Measurements from ENCODE around the gene EDARADD. TPM values are rescaled to one million over a fixed set of nuclear protein-coding genes. Genes with fewer than 3 reads are reported as not detected.
A peak's percentile ranks its signal among the peaks of the same experiment; 100 is the strongest.

The EDARADD gene
- total and polyA plus RNA-seq, 10 donors = 0.22 to 7.4 (median 2.1) TPM

DNA sequence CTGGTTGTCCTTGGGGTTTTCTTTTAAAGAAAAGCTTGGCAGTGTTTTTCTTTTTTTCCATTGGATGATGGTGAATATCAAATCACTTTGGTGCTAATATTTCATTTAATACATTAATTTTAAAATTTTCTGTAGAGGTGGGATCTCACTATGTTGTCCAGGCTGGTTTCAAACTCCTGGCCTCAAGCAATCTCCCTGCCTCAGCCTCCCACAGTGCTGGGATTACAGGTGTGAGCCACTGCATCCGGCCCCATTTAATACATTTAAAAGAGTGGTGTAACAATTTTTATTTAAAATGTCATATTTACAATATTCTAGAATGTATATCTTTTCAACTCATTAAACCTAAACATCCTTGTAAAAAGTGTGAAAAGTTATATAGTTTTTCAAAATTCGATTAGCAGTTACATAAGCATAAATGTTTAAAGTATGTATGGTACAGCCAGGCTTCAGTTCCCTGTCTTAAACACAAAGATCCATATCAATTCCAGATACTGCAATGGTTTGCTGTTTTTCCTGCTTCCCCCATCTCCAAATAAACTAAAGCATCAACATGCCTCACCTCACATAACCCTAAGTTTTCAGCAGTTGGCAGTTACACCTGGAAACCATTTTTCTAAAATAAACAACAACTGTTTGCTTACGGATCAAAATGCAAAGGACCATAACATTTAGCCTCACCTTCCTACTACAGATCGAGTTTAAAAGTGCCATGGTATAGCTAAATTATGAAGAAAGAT is 120.8 kb downstream of the EDARADD start:
- Histone ChIP-seq H3K4me3 (no peak overlapping the region), H3K9me3 (no peaks in the 10 kb centered on the region), H3K27me3 (replicated peaks in 1 of 7) (no peaks in the 10 kb centered on the region), H3K36me3 (no peaks in the 10 kb centered on the region), H3K4me1 (peaks cover 0 to 13% (median 3%) of the 10 kb centered on the region in 6 donors), H3K27ac (peak overlapping the region in 1 of 8 donors; percentile 22)
- TF ChIP-seq POLR2A (IDR thresholded peaks at IDR 0.05) = no peak
- no peak for TF ChIP-seq CTCF (IDR thresholded peaks at IDR 0.05 in 8 of 11, conservative IDR thresholded peaks at IDR 0.05 in 3 of 11)
- no peak for TF ChIP-seq POLR2AphosphoS5 (IDR thresholded peaks at IDR 0.05)
- no peak for DNase-seq
- WGBS, 5 donors = 88 to 93% (median 89%) methylated on average over 4 of the region's 4 CpGs
- intact Hi-C loops (cut with DNase I; ENCODE audit: low total_unique reads) = no loop called here

GRCh38 chr1:236515443-236515958 is 121.4 kb downstream of the EDARADD start:
- H3K4me3 ChIP-seq = no peak overlapping the region
- intact Hi-C loops (cut with DNase I; ENCODE audit: low total_unique reads) = no loop called here
- 50 to 81% (median 70%) methylated on average over 4 of the region's 4 CpGs for WGBS, 5 donors
- peaks cover 0 to 13% (median 1%) of the 10 kb centered on the region in 6 donors for H3K4me1 ChIP-seq
- TF ChIP-seq POLR2A (IDR thresholded peaks at IDR 0.05) = no peak
- no peak for TF ChIP-seq POLR2AphosphoS5 (IDR thresholded peaks at IDR 0.05)
- TF ChIP-seq CTCF (IDR thresholded peaks at IDR 0.05 in 8 of 11, conservative IDR thresholded peaks at IDR 0.05 in 3 of 11) = no peak
- H3K9me3 ChIP-seq = no peaks in the 10 kb centered on the region
- H3K27ac ChIP-seq = peak overlapping the region in 3 of 8 donors; percentile 3 to 26 (median 22)
- DNase-seq = no peak
- H3K27me3 ChIP-seq (replicated peaks in 1 of 7) = no peaks in the 10 kb centered on the region
- no peaks in the 10 kb centered on the region for H3K36me3 ChIP-seq

GRCh38 chr1:236516929-236517704 is 123.0 kb downstream of the EDARADD start:
- no peak overlapping the region for H3K4me3 ChIP-seq
- no peaks in the 10 kb centered on the region for H3K27me3 ChIP-seq (replicated peaks in 1 of 7)
- intact Hi-C loops (cut with DNase I; ENCODE audit: low total_unique reads) = no loop called here
- no peaks in the 10 kb centered on the region for H3K36me3 ChIP-seq
- peak overlapping the region in 2 of 8 donors; percentile 35 to 49 for H3K27ac ChIP-seq
- H3K4me1 ChIP-seq = peaks cover 0 to 13% (median 3%) of the 10 kb centered on the region in 6 donors
- H3K9me3 ChIP-seq = no peaks in the 10 kb centered on the region
- no peak for TF ChIP-seq POLR2A (IDR thresholded peaks at IDR 0.05)
- TF ChIP-seq CTCF (IDR thresholded peaks at IDR 0.05 in 8 of 11, conservative IDR thresholded peaks at IDR 0.05 in 3 of 11) = no peak
- no peak for TF ChIP-seq POLR2AphosphoS5 (IDR thresholded peaks at IDR 0.05)
- no peak for DNase-seq
- 58 to 65% (median 60%) methylated on average over 8 of the region's 8 CpGs for WGBS, 5 donors

- Histone ChIP-seq H3K36me3 (no peaks in the 10 kb centered on the region), H3K4me3 (no peak overlapping the region), H3K27ac (no peak overlapping the region), H3K4me1 (peaks cover 0 to 18% (median 9%) of the 10 kb centered on the region in 6 donors), H3K27me3 (replicated peaks in 1 of 7) (no peaks in the 10 kb centered on the region), H3K9me3 (no peaks in the 10 kb centered on the region)
- no peak for TF ChIP-seq POLR2A (IDR thresholded peaks at IDR 0.05)
- WGBS, 5 donors = 26 to 48% (median 35%) methylated on average over 5 of the region's 5 CpGs
- intact Hi-C loops (cut with DNase I; ENCODE audit: low total_unique reads) = no loop called here
- DNase-seq = no peak
Observed at GRCh38 chr1:236518322-236518721, 124.2 kb downstream of the EDARADD start.

Data from spleen (tissue), 11 donors.